Measurements from ENCODE around the gene UBE2A.

The UBE2A gene

GRCh38 chrX:119574394-119575266, at the start of gene UBE2A:
Gene UBE2A (plus strand): TSS chrX:119574563. CDS start chrX:119574712, 149 bp downstream.
- peak; percentile 78 for DNase-seq (ENCODE audit: low read depth)

- DNase-seq (ENCODE audit: low read depth) = no peak
These were observed 44.8 kb upstream of the UBE2A start for GRCh38 chrX:119529345-119530276.

- no peak for DNase-seq (ENCODE audit: low read depth)
These were observed 36.9 kb upstream of the UBE2A start for GRCh38 chrX:119537487-119537886.

- no peak for DNase-seq (ENCODE audit: low read depth)
These were observed 34.5 kb upstream of the UBE2A start for GRCh38 chrX:119539872-119540271.

- DNase-seq (ENCODE audit: low read depth) = no peak
These were observed 33.2 kb upstream of the UBE2A start for GRCh38 chrX:119541188-119541587.

- DNase-seq (ENCODE audit: low read depth) = no peak
These were observed 24.9 kb upstream of the UBE2A start for GRCh38 chrX:119549327-119550016.

GRCh38 chrX:119552508-119552907, 21.9 kb upstream of the UBE2A start:
- no peak for DNase-seq (ENCODE audit: low read depth)

GRCh38 chrX:119565107-119565663, 9.2 kb upstream of the UBE2A start, which contains the start of gene STEEP1:
Gene STEEP1 (minus strand): TSS chrX:119565409. CDS start chrX:119565355, 54 bp downstream.
- DNase-seq (ENCODE audit: low read depth) = peak; percentile 71

- DNase-seq (ENCODE audit: low read depth) = no peak
These were observed 4.0 kb upstream of the UBE2A start for GRCh38 chrX:119570351-119570835.

GRCh38 chrX:119573222-119573621, 1.1 kb upstream of the UBE2A start:
- DNase-seq (ENCODE audit: low read depth) = no peak

- DNase-seq (ENCODE audit: low read depth) = no peak
These were observed 446 bp upstream of the UBE2A start for GRCh38 chrX:119573840-119574393.

GRCh38 chrX:119579414-119579813, 5.1 kb downstream of the UBE2A start:
- no peak for DNase-seq (ENCODE audit: low read depth)

GRCh38 chrX:119583431-119584059, 9.2 kb downstream of the UBE2A start:
- no peak for DNase-seq (ENCODE audit: low read depth)

GRCh38 chrX:119589810-119590209, 15.4 kb downstream of the UBE2A start:
- DNase-seq (ENCODE audit: low read depth) = no peak

- no peak for DNase-seq (ENCODE audit: low read depth)
These were observed 28.4 kb downstream of the UBE2A start for GRCh38 chrX:119602701-119603255.

GRCh38 chrX:119604766-119605463, 30.6 kb downstream of the UBE2A start:
- no peak for DNase-seq (ENCODE audit: low read depth)

GRCh38 chrX:119605464-119606279, 31.3 kb downstream of the UBE2A start:
- DNase-seq (ENCODE audit: low read depth) = no peak

- DNase-seq (ENCODE audit: low read depth) = peak; percentile 66
These were observed 32.1 kb downstream of the UBE2A start, which contains the start of gene NKRF for GRCh38 chrX:119606280-119607017. Gene NKRF (minus strand): TSS chrX:119606424.
